Liver (tissue), 9 donors: ENCODE results near the gene LIPC. TPM values are rescaled to one million over a fixed set of nuclear protein-coding genes. Genes with fewer than 3 reads are reported as not detected.

Experiments used
- DNase-seq: peaks from one replicate; pipeline ENCODE4 v3.0.0-alpha.2; 2017; ENCODE audit warnings: low spot score
- H3K27ac ChIP-seq, 2 donors: one replicate each; pipeline ENCODE4 v1.7.0; 2013; ENCODE audit warnings: inconsistent platforms in 2 of 2, low read length in 2 of 2, control low read depth in 1 of 2, low read depth in 1 of 2, mild to moderate bottlenecking in 1 of 2
- H3K27me3 ChIP-seq, 4 donors: one replicate each; pipeline versions ENCODE4 v1.6.1 to v1.7.0; 2013; ENCODE audit warnings: low read length in 3 of 4, inconsistent platforms in 1 of 4, mild to moderate bottlenecking in 1 of 4, moderate library complexity in 1 of 4; ENCODE audit not compliant: control insufficient read depth in 4 of 4, insufficient read depth in 4 of 4
- H3K36me3 ChIP-seq, 4 donors: one replicate each; pipeline versions ENCODE4 v1.6.1 to v1.7.0; 2013; ENCODE audit warnings: low read length in 3 of 4, mild to moderate bottlenecking in 3 of 4, low read depth in 1 of 4, moderate library complexity in 1 of 4; ENCODE audit not compliant: control insufficient read depth in 4 of 4, insufficient read depth in 3 of 4
- H3K4me1 ChIP-seq, 4 donors: one replicate each; pipeline versions ENCODE4 v1.6.1 to v1.7.0; 2013; ENCODE audit warnings: low read length in 3 of 4, mild to moderate bottlenecking in 3 of 4, moderate library complexity in 1 of 4; ENCODE audit not compliant: control insufficient read depth in 4 of 4, insufficient read depth in 4 of 4
- H3K4me3 ChIP-seq, 3 donors: one replicate each; pipeline versions ENCODE4 v1.6.1 to v1.7.0; 2013; ENCODE audit warnings: low read length in 3 of 3, control low read depth in 1 of 3, low read depth in 1 of 3, mild to moderate bottlenecking in 1 of 3
- H3K9ac ChIP-seq, 2 donors: one replicate each; pipeline ENCODE4 v1.7.0; 2013; ENCODE audit warnings: low read length in 2 of 2, mild to moderate bottlenecking in 2 of 2, moderate library complexity in 2 of 2, control low read depth in 1 of 2, low read depth in 1 of 2
- H3K9me3 ChIP-seq, 4 donors: one replicate each; pipeline versions ENCODE4 v1.6.1 to v1.7.0; 2013; ENCODE audit warnings: low read length in 3 of 4; ENCODE audit not compliant: control insufficient read depth in 4 of 4
- EGR1 ChIP-seq, 2 donors: IDR thresholded peaks; 2 replicates each; pipeline ENCODE4 v1.6.1; 2016 to 2018; ENCODE audit warnings: antibody characterized with exemption in 2 of 2, low read depth in 2 of 2
- FOXA1 ChIP-seq: IDR thresholded peaks from 2 replicates; pipeline ENCODE4 v1.6.1; 2016; ENCODE audit warnings: antibody characterized with exemption
- FOXA2 ChIP-seq: IDR thresholded peaks from 2 replicates; pipeline ENCODE4 v1.6.1; 2016; ENCODE audit warnings: antibody characterized with exemption
- GABPA ChIP-seq, 2 donors: IDR thresholded peaks in 1 of 2; conservative IDR thresholded peaks in 1 of 2; 2 replicates each; pipeline ENCODE4 v1.6.1; 2016; ENCODE audit warnings: antibody characterized with exemption in 2 of 2, mild to moderate bottlenecking in 1 of 2, moderate library complexity in 1 of 2
- HNF4A ChIP-seq, 2 donors: conservative IDR thresholded peaks; 2 replicates each; pipeline ENCODE4 v1.6.1; 2016; ENCODE audit warnings: antibody characterized with exemption in 2 of 2, mild to moderate bottlenecking in 2 of 2
- HNF4G ChIP-seq: IDR thresholded peaks from 2 replicates; pipeline ENCODE4 v1.6.1; 2016; ENCODE audit warnings: antibody characterized with exemption
- JUND ChIP-seq, 2 donors: IDR thresholded peaks; 2 replicates each; pipeline ENCODE4 v1.6.1; 2016; ENCODE audit warnings: antibody characterized with exemption in 2 of 2
- NR2F2 ChIP-seq: IDR thresholded peaks from 2 replicates; pipeline ENCODE4 v1.6.1; 2016; ENCODE audit warnings: antibody characterized with exemption
- RAD21 ChIP-seq, 2 donors: IDR thresholded peaks; 2 replicates each; pipeline ENCODE4 v1.6.1; 2016; ENCODE audit warnings: antibody characterized with exemption in 2 of 2, mild to moderate bottlenecking in 2 of 2
- REST ChIP-seq: IDR thresholded peaks from 2 replicates; pipeline ENCODE4 v1.6.1; 2016; ENCODE audit warnings: antibody characterized with exemption, mild to moderate bottlenecking
- RXRA ChIP-seq, 2 donors: IDR thresholded peaks; 2 replicates each; pipeline ENCODE4 v1.6.1; 2017 to 2018; ENCODE audit warnings: antibody characterized with exemption in 2 of 2, mild to moderate bottlenecking in 1 of 2
- SP1 ChIP-seq: IDR thresholded peaks from 2 replicates; pipeline ENCODE4 v1.6.1; 2018; ENCODE audit warnings: antibody characterized with exemption, mild to moderate bottlenecking
- TAF1 ChIP-seq: conservative IDR thresholded peaks from 2 replicates; pipeline ENCODE4 v1.6.1; 2016; ENCODE audit warnings: antibody characterized with exemption, mild to moderate bottlenecking
- YY1 ChIP-seq: IDR thresholded peaks from 2 replicates; pipeline ENCODE4 v1.6.1; 2016; ENCODE audit warnings: antibody characterized with exemption, mild to moderate bottlenecking
- WGBS: extraction: QIAGEN DNeasy Blood & Tissue Kit; methylation state at CpG from one replicate; pipeline ENCODE4 v1.1.7; 2013; 5-methylcytosine and 5-hydroxymethylcytosine counted together
- polyA plus RNA-seq, 2 donors: library from polyadenylated mRNA; stranded (reverse) in 1 of 2; unstranded in 1 of 2; fragments of 200-250 nt in 1 of 2; fragments of >200 nt in 1 of 2; fragmentation: Nextera tagmentation in 1 of 2; extraction: Ambion mirVana in 1 of 2; gene quantifications; one replicate each; pipeline versions ENCODE4 v1.2.1 to v1.2.3, GENCODE V29; 2013 to 2015
- total RNA-seq, 2 donors: library from RNA; depleted of rRNA; stranded (reverse); fragments of >200 nt; gene quantifications; one replicate each; pipeline ENCODE4 v1.2.3, GENCODE V29; 2014
- TF ChIP-seq, protein P1 (sequence below): IDR thresholded peaks from 2 replicates; pipeline ENCODE4 v1.6.1; 2016; ENCODE audit warnings: antibody characterized with exemption
- TF ChIP-seq, protein P2 (sequence below): fragments of 150-350 bp; IDR thresholded peaks from 2 replicates; pipeline ENCODE4 v1.5.1; 2017; ENCODE audit warnings: improper control_type of control experiment, low read depth, low read length; ENCODE audit not compliant: missing input control
- donor health status: healthy.
- donor health status: healthy.
- donor health status: healthy.
- donor health status: healthy.
- donor health status: healthy.

LIPC gene
- total and polyA plus RNA-seq, 4 donors: 60.1 to 268 (median 131) TPM

DNA sequence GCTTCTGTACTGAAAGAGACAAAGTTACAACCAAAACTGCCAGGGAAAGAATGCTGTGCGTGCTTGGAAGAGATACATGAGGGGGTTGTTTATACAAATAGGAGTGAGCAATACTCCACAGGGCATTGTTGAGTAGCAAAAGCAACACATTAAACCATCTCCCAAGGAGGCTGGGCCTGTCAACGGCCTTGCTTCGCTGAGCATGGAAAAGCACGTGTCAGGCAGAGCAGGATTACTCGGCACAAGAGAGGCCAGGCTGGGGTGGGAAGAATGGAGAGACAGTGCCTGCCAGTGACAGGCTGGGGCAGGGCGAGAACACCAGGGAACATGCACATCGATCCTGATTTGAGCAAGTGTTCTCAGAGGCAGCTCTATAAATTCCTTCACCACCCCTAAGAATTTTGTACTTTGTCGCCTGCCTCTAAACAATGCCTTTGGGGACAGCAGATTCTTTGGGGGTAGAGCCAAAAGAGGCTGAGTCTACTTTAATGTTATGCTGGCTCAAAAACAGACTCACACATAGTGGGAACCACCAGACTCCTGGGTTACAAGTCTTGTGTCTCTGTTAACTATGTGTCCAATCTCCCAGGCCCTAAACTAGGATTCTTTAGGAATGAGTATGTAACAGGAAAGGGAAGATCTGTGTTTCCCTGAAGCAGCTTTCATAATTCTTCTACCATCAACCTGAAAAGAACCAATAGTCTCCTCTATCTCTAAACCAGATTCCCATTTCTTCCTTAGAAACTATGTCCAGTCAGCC is 67.2 kb downstream of the LIPC start:
- Histone ChIP-seq H3K4me1 (peaks cover 0 to 6% (median 5%) of the 10 kb centered on the region in 4 donors), H3K27ac (no peak overlapping the region), H3K36me3 (no peaks in the 10 kb centered on the region), H3K4me3 (no peak overlapping the region), H3K27me3 (no peaks in the 10 kb centered on the region), H3K9me3 (no peaks in the 10 kb centered on the region), H3K9ac (no peak overlapping the region)
- 81% methylated on average over 8 of the region's 8 CpGs for whole genome bisulfite sequencing
- peak in 1 of 2 donors; percentile 11 for TF ChIP-seq RXRA (IDR thresholded peaks at IDR 0.05)
- TF ChIP-seq FOXA1: no peak
- TF ChIP-seq JUND (IDR thresholded peaks at IDR 0.05): no peak
- TF ChIP-seq GABPA (IDR thresholded peaks at IDR 0.05 in 1 of 2, conservative IDR thresholded peaks at IDR 0.05 in 1 of 2): no peak
- no peak for TF ChIP-seq FOXA2
- TF ChIP-seq HNF4G: no peak
- TF ChIP-seq YY1: no peak
- TF ChIP-seq REST: no peak
- no peak for DNase-seq

- Histone ChIP-seq H3K9me3 (no peaks in the 10 kb centered on the region), H3K27me3 (no peaks in the 10 kb centered on the region), H3K36me3 (no peaks in the 10 kb centered on the region), H3K4me1 (peaks cover 0 to 6% (median 5%) of the 10 kb centered on the region in 4 donors), H3K9ac (no peak overlapping the region), H3K4me3 (no peak overlapping the region), H3K27ac (no peak overlapping the region)
- 90% methylated on average over 4 of the region's 4 CpGs for WGBS
- TF ChIP-seq RXRA (IDR thresholded peaks at IDR 0.05) (no peak), FOXA2 (no peak), FOXA1 (no peak), RAD21 (IDR thresholded peaks at IDR 0.05) (no peak), HNF4G (no peak), TAF1 (no peak), SP1 (no peak), EGR1 (IDR thresholded peaks at IDR 0.05; ENCODE audit: low read depth in 2 of 2) (no peak), YY1 (no peak), HNF4A (conservative IDR thresholded peaks at IDR 0.05) (no peak), JUND (IDR thresholded peaks at IDR 0.05) (no peak), NR2F2 (no peak), GABPA (IDR thresholded peaks at IDR 0.05 in 1 of 2, conservative IDR thresholded peaks at IDR 0.05 in 1 of 2) (no peak)
- TF ChIP-seq, protein P1, sequence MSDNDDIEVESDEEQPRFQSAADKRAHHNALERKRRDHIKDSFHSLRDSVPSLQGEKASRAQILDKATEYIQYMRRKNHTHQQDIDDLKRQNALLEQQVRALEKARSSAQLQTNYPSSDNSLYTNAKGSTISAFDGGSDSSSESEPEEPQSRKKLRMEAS: no peak
- TF ChIP-seq, protein P2, sequence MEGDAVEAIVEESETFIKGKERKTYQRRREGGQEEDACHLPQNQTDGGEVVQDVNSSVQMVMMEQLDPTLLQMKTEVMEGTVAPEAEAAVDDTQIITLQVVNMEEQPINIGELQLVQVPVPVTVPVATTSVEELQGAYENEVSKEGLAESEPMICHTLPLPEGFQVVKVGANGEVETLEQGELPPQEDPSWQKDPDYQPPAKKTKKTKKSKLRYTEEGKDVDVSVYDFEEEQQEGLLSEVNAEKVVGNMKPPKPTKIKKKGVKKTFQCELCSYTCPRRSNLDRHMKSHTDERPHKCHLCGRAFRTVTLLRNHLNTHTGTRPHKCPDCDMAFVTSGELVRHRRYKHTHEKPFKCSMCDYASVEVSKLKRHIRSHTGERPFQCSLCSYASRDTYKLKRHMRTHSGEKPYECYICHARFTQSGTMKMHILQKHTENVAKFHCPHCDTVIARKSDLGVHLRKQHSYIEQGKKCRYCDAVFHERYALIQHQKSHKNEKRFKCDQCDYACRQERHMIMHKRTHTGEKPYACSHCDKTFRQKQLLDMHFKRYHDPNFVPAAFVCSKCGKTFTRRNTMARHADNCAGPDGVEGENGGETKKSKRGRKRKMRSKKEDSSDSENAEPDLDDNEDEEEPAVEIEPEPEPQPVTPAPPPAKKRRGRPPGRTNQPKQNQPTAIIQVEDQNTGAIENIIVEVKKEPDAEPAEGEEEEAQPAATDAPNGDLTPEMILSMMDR: no peak
- no peak for DNase-seq
Observed at GRCh38 chr15:58501006-58501405, 69.2 kb downstream of the LIPC start.
